GOT3 (cell line): ENCODE measurements around the gene MISP.

ENCODE experiments used
- DNase-seq: peaks from one replicate; lab custom pipeline; 2025; ENCODE audit warnings: mixed read lengths; lab: John Stamatoyannopoulos, UW

The MISP gene

GRCh38 chr19:810883-811489 is 60.1 kb downstream of the MISP start:
- no peak for DNase-seq

DNA sequence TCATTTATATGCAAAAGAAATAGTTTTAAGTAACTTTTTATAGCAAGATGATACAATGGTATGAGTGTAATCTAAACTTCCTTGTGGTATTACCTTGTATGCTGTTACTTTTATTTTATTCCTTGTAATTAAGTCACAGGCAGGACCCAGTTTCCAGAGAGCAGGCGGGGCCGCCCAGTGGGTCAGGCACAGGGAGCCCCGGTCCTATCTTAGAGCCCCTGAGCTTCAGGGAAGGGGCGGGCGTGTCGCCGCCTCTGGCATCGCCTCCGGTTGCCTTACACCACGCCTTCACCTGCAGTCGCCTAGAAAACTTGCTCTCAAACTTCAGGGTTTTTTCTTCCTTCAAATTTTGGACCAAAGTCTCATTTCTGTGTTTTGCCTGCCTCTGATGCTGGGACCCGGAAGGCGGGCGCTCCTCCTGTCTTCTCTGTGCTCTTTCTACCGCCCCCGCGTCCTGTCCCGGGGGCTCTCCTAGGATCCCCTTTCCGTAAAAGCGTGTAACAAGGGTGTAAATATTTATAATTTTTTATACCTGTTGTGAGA is 60.7 kb downstream of the MISP start:
- DNase-seq, result no peak

- DNase-seq, result no peak
These were observed 61.3 kb downstream of the MISP start for GRCh38 chr19:812049-812746.

GRCh38 chr19:812747-813218 is 61.9 kb downstream of the MISP start:
- DNase-seq, result no peak

GRCh38 chr19:813219-814151 is 62.6 kb downstream of the MISP start:
- DNase-seq, result no peak
